DOHH2 (cell line): ENCODE results near the gene HLX.

Experiments
- H3F3A ChIP-seq: fragments of 200-600 bp; sonication (generic), shearing (Covaris generic); 2 replicates; pipeline ENCODE4 v1.6.0; 2016; ENCODE audit warnings: antibody characterized with exemption, mild to moderate bottlenecking; ENCODE audit not compliant: control insufficient read depth, insufficient read depth
- H3K27ac ChIP-seq: fragments of 200-600 bp; sonication (generic); 2 replicates; pipeline ENCODE4 v1.5.1; 2014; ENCODE audit warnings: low read depth, mild to moderate bottlenecking, low read length, moderate library complexity
- H3K27me3 ChIP-seq: fragments of 200-600 bp; sonication (generic); 2 replicates; pipeline ENCODE4 v1.6.1; 2014; ENCODE audit warnings: mild to moderate bottlenecking, low read length, mixed read lengths; ENCODE audit not compliant: control insufficient read depth
- H3K36me3 ChIP-seq: fragments of 200-600 bp; sonication (generic); 2 replicates; pipeline ENCODE4 v1.6.1; 2014; ENCODE audit warnings: mild to moderate bottlenecking, low read length, moderate library complexity, mixed read lengths; ENCODE audit not compliant: control insufficient read depth
- H3K4me1 ChIP-seq: fragments of 200-600 bp; sonication (generic); 2 replicates; pipeline ENCODE4 v1.6.1; 2014; ENCODE audit warnings: mild to moderate bottlenecking, low read length, mixed read lengths; ENCODE audit not compliant: control insufficient read depth
- H3K4me2 ChIP-seq: fragments of 200-600 bp; sonication (generic); 2 replicates; pipeline ENCODE4 v1.6.0; 2014; ENCODE audit warnings: mild to moderate bottlenecking, low read length, moderate library complexity
- H3K4me3 ChIP-seq: fragments of 200-600 bp; sonication (generic); 2 replicates; pipeline ENCODE4 v1.5.1; 2014; ENCODE audit warnings: mild to moderate bottlenecking, low read length, mixed read lengths
- H3K79me2 ChIP-seq: fragments of 200-600 bp; sonication (generic); 2 replicates; pipeline ENCODE4 v1.6.1; 2014; ENCODE audit warnings: mild to moderate bottlenecking, low read length, mixed read lengths; ENCODE audit not compliant: control insufficient read depth
- H3K9me2 ChIP-seq: fragments of 200-600 bp; sonication (generic); replicated peaks from 2 replicates; pipeline ENCODE4 v1.6.1; 2014; ENCODE audit warnings: mild to moderate bottlenecking, low read length, mixed read lengths; ENCODE audit not compliant: control insufficient read depth
- H3K9me3 ChIP-seq: fragments of 200-600 bp; sonication (generic); 2 replicates; pipeline ENCODE4 v1.6.1; 2014; ENCODE audit warnings: antibody characterized with exemption, low read length, mixed read lengths; ENCODE audit not compliant: control insufficient read depth, insufficient read depth
- H4K20me1 ChIP-seq: fragments of 200-600 bp; sonication (generic); 2 replicates; pipeline ENCODE4 v1.6.0; 2014; ENCODE audit warnings: low read depth, mild to moderate bottlenecking, antibody characterized with exemption, low read length, moderate library complexity; ENCODE audit not compliant: control insufficient read depth, insufficient read depth
- EZH2phosphoT487 ChIP-seq: fragments of 200-600 bp; sonication (generic); IDR thresholded peaks from 2 replicates; pipeline ENCODE4 v1.6.1; 2017; ENCODE audit warnings: borderline replicate concordance, mild to moderate bottlenecking, antibody characterized with exemption, low read length, moderate library complexity, mixed read lengths
- TF ChIP-seq, protein P1 (sequence below): fragments of 200-600 bp; sonication (generic); IDR thresholded peaks from one replicate; pipeline ENCODE4 v1.5.1; 2014; ENCODE audit warnings: antibody characterized with exemption, mild to moderate bottlenecking, low read depth, low read length; ENCODE audit not compliant: poor library complexity, severe bottlenecking

Gene HLX

DNA sequence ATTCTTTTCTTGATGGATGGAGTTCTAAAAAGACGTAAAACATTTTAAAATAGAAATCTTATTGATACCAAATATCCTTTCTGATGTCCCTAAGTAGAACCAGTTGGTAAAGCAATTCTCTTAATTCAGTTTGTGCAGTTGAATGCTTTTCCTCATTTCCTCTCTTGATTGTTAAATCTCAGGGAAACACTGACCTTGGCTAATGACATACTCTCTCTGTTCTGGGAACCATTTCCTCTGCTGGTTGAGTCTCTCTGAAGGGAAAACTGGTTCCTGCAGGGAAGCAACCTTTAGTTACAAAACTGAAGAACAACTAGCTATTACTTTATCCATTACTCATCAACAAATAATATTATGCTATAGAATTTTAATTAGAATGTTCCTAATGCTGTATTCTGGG lies 36.7 kb downstream of the HLX start:
- Histone ChIP-seq H3K9me3 (no peaks in the 10 kb centered on the region), H3K79me2 (no peaks in the 10 kb centered on the region), H3K36me3 (no peaks in the 10 kb centered on the region), H3K4me1 (no peaks in the 10 kb centered on the region), H3K4me2 (no peak overlapping the region), H3K27me3 (0 out of 2 replicates have a peak, but pooled peaks cover 5% of the 10 kb centered on the region), H4K20me1 (no peaks in the 10 kb centered on the region), H3K27ac (no peak overlapping the region), H3K4me3 (no peak overlapping the region), H3F3A (no peaks in the 10 kb centered on the region), H3K9me2 (no peaks in the 10 kb centered on the region)
- TF ChIP-seq, protein P1, sequence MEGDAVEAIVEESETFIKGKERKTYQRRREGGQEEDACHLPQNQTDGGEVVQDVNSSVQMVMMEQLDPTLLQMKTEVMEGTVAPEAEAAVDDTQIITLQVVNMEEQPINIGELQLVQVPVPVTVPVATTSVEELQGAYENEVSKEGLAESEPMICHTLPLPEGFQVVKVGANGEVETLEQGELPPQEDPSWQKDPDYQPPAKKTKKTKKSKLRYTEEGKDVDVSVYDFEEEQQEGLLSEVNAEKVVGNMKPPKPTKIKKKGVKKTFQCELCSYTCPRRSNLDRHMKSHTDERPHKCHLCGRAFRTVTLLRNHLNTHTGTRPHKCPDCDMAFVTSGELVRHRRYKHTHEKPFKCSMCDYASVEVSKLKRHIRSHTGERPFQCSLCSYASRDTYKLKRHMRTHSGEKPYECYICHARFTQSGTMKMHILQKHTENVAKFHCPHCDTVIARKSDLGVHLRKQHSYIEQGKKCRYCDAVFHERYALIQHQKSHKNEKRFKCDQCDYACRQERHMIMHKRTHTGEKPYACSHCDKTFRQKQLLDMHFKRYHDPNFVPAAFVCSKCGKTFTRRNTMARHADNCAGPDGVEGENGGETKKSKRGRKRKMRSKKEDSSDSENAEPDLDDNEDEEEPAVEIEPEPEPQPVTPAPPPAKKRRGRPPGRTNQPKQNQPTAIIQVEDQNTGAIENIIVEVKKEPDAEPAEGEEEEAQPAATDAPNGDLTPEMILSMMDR, result no peak
- TF ChIP-seq EZH2phosphoT487, result no peak

DNA sequence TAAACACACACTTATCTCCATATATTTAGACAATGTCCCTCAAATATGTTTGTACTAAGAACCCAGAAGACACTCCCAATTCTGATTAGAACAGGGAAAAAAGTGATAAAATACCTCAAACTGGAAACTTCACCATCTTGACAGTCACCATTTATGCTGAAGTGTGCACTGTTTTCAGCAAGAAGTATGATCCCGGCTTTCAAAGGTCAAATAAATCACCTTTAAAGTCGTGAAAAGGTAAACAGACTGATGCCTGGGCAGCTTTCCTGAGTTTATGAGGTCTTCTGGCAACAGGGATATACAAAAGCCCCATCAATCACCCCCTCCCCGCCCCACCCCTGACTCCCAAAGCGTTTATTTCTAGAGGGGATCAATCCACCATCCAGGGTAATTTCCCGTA lies 37.9 kb downstream of the HLX start:
- Histone ChIP-seq H3K4me1 (no peaks in the 10 kb centered on the region), H3K9me3 (no peaks in the 10 kb centered on the region), H3K27ac (no peak overlapping the region), H3K36me3 (no peaks in the 10 kb centered on the region), H3F3A (no peaks in the 10 kb centered on the region), H3K79me2 (no peaks in the 10 kb centered on the region), H4K20me1 (no peaks in the 10 kb centered on the region), H3K4me2 (no peak overlapping the region), H3K4me3 (no peak overlapping the region), H3K27me3 (0 out of 2 replicates have a peak, but pooled peaks cover 5% of the 10 kb centered on the region), H3K9me2 (no peaks in the 10 kb centered on the region)
- no peak for TF ChIP-seq EZH2phosphoT487
- TF ChIP-seq, protein P1, result no peak

DNA sequence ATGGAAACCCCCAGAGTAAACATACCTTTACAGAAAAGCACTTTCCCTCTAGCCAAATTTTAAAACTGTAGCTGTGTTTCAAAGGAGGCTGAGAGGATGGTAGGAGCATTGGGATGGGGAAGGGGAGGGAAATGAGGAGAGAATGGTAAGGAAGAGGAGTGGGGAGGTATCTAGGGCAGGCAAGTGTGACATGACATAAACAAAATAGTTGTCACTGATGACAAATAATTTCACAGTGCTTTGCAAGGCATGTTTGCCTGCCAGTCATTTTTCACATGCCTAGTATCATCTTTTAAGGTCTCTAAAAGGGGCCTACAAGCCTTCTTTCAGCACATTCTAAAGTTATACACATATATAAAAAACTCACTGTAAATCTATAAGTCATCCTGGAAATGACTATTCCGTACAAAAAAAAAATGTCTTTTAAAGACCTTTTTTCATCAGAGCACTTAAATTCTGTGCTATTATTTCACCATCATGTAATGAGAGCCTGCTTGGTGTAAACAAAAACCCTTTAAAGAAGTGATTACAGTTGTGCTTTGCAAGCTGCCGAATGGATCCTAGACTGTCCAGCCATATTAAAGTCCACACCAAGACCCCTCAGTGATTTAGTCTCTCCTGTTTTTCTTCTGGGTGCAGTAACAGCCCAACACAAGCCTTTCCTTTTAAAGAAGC lies 38.4 kb downstream of the HLX start:
- no peaks in the 10 kb centered on the region for H3K4me1 ChIP-seq
- H3K4me2 ChIP-seq, result no peak overlapping the region
- H3K36me3 ChIP-seq, result no peaks in the 10 kb centered on the region
- H4K20me1 ChIP-seq, result no peaks in the 10 kb centered on the region
- no peaks in the 10 kb centered on the region for H3K79me2 ChIP-seq
- H3K27ac ChIP-seq, result no peak overlapping the region
- H3K27me3 ChIP-seq, result 0 out of 2 replicates have a peak, but pooled peaks cover 5% of the 10 kb centered on the region
- no peak overlapping the region for H3K4me3 ChIP-seq
- no peaks in the 10 kb centered on the region for H3F3A ChIP-seq
- H3K9me3 ChIP-seq, result no peaks in the 10 kb centered on the region
- no peaks in the 10 kb centered on the region for H3K9me2 ChIP-seq
- TF ChIP-seq EZH2phosphoT487, result no peak
- TF ChIP-seq, protein P1, result no peak
